SKM-1 (cell line): ENCODE measurements around the gene IL16.

Experiments used
- DNase-seq: peaks from one replicate; lab custom pipeline; 2025; ENCODE audit not compliant: unreplicated experiment; lab: John Stamatoyannopoulos, UW

The IL16 gene

DNA sequence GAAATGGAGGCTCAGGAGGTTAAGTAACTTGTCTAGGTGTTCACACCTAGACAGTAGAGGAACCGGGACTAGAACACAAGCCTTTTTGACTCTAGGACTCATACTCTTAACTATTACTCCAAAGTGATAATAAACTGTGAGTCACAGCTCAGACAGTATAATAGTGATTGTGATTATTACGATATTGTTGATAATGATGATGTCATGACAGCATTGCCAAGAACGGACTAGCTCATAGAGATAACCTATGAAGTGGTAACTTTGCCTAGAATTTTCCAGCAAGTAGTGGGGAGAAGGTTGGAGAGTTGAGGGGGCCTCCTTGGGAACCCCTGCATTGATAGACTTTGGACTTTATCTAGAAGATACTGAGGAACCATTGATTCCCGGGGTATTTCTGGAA lies 93.2 kb downstream of the IL16 start:
- no peak for DNase-seq

GRCh38 chr15:81291916-81292522 lies 95.3 kb downstream of the IL16 start:
- no peak for DNase-seq

GRCh38 chr15:81292523-81293001 lies 95.9 kb downstream of the IL16 start:
- no peak for DNase-seq

GRCh38 chr15:81293728-81294515 lies 97.2 kb downstream of the IL16 start:
- DNase-seq = peak; percentile 83

DNA sequence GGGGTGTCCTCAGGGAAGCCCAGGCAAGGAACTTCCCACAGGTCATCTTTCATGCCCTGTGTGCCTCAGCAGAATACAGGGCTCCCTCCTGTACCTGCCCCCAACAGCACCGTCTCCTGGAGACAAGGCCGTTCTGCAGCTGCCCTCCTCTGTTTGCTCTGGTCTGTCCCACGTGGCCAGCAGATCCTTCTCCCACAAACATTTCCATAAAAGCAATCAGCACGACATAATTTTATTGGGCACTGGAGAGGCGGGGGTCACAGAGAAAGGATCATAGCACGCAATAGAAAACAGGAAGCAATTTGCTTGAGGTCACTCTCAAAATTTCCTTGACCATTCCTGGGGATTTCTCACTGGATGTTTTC lies 97.8 kb downstream of the IL16 start:
- DNase-seq = no peak

DNA sequence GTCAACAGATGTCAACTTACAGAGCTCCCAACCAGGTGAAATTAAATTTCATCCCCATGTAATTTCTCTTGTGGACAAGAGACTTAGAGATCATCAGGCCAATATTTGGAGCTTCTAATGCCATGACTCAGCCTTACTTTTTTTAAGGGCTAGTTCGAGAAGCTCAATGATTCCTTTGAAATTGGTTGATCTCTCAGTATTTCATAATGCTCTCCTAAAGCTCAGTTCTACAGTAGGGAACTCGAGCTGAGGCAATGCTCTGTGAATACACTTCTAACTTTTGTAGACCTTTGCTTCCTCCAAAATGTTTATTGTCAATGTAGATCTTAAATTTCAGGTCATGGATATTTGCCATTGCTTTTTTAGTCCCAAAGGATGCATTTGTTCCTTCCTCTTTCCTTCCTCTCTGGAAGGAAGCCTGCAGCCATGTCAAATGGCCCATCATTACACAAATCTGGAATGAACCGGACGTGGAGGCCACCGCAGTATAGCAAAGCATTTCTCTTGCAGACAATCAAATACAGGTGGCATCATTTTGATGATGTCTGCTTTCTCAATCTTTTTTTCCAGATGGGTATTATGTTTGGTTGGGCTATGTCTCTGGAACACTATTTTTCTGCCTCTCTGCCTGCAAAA lies 98.9 kb downstream of the IL16 start:
- DNase-seq = no peak

DNA sequence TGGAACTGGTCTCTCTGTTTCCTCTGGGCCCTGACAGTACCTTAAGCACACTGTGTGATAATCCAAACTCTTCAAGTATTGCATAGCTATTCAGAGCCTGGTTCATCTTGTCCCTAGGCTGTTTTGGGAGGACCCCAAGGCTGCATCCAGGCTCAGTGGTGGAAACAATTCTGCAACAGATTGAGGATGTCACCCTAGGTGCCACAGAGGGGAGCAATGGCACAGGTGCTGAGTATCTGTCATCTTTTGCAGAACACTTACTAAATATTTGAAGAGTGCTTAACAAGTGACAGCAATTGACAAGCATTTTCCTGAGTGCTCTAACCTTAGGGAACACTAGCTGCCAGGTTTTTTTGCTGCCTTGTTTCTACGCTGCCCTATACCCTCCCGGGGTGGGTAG lies 99.5 kb downstream of the IL16 start:
- DNase-seq = no peak

- peak; percentile 83 for DNase-seq
These were observed 100.0 kb downstream of the IL16 start for GRCh38 chr15:81296673-81297072.

GRCh38 chr15:81297147-81297572 lies 100.5 kb downstream of the IL16 start:
- no peak for DNase-seq

DNA sequence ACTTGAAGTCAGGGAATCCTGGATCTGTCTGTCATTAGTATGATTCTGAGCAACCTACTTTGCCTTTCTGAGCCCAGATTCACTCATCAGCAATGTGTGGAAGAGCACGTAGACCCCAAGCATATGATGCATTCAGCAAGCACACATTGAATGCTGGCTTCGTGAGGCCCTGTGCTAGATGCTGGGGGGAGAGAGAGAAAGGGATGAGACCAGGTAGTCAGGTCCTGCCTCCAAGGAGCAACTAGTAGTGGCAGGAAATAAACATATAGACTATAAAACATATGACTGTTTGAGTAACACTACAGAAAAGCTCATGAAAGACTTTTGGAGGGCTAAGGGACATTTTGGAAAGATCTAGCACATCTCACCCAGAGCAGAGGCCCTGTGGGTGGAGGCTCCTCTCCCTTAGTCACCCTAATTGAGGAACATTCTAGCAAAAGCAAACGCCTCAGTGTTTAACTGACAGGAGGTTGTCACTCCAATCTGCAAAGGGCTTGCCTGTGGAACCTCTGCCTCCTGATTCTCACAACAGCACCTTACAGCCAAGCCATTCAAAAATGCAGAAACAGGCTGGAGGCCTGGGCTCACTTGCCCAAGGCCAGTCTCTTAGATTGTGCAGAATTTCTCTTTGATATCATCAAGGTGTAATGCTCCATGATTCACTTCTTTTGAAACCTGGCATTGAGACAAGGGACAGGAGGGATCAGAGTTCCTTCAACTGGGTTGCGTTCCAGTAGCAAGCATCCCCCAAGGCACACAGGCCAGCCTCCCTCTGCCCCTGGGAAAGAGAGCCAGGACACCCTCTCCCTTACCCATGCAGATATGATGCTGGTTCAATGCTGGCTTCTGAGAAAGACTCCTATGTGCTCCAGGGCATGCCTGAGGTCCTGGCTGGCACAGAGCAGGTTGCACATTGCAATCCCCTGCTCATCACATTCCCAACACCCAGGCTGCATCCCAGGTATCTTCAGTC lies 101.2 kb downstream of the IL16 start:
- no peak for DNase-seq

DNA sequence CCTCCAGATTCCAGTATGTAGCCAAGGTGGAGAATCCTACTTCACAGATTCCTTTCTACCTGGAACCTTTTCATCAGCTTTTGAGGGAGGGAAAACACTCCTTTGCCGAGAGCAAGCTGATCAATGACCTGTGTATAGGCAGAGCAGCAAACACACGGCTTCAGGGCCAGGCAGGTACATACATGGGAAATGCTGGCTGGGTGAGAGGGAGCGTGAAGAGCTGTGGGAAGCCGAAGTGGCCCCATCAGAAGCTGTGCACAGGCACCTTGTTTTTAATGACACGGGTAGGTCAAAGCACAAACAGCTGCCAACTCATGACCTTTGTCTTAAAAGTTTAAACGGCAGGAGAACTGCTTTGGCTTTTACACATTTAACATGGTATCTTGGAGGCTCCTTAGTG lies 101.9 kb downstream of the IL16 start:
- DNase-seq = no peak

- no peak for DNase-seq
These were observed 102.5 kb downstream of the IL16 start for GRCh38 chr15:81299156-81299555.

GRCh38 chr15:81299630-81300273 lies 103.1 kb downstream of the IL16 start:
- no peak for DNase-seq

- no peak for DNase-seq
These were observed 104.7 kb downstream of the IL16 start for GRCh38 chr15:81301385-81301784.

DNA sequence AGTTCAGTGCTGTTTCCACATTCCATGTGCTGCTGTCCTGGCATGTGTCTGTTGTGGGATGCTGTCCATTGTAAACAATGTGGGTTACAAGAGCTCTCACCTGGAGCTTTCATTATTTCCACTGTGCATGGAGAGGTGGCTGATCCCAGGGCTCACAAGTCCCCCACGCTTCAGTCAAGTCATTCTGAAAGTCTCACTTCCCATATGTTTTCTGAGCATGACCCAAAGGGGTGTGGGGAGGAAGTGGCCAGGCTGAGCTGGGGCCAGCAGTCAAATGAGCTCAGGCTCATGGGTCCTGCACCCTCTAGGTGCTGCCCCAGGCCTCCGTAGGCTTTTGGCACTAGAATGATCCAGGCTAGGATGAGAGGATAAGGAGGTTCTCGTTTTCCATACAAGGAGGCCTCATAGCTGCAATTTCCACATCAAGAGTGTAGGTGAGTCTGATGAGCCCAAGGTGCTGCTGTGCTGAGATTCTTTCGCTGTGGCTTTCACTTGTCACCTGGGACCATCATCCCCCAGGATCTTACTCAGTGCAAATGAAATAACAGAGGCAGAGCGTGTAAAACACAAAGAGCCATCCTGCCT lies 105.2 kb downstream of the IL16 start:
- DNase-seq = peak; percentile 23

GRCh38 chr15:81302701-81303109 lies 106.0 kb downstream of the IL16 start:
- no peak for DNase-seq

DNA sequence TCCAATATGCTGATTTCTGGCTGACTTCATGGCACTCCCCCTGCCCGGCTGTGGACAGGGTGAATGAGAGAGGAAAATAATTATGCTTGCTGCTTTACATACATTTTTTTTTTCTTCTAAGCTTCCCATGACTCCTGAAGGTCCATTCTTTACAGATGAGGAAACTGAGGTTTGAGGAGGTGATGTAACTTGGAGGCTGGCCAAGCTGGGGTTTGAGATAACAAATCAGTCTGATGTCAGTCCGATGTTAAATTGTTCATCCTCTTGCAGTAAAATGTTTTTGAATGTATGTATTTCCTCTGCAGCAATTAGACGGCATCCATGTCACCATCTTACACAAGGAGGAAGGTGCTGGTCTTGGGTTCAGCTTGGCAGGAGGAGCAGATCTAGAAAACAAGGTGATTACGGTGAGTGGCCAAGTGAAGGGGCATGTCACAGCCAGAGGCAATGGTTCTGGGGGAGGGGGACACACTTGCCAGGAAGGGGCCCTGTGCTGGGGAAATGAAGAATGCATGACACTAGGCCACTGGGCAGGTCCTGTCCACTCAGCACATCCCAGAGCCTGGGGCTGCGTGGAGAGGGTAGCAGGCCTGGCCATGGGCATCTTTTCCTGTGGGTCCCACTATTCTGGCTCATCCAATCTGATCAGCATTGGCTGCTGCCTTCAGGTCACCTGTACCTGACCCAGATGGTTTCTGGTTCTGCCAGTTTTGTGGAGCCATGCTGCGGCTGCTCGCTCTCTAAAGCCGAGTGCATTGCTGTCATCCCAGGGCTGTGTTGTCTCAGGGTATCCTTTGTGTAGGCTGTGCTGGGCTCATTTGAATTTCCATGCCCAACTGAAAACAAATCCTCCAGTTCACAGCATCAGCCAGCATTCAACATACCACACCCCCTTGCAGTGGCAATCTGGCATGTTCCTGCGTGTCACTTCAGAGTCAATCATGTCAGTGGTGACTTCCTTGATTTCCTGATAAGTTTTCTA lies 106.9 kb downstream of the IL16 start:
- no peak for DNase-seq

DNA sequence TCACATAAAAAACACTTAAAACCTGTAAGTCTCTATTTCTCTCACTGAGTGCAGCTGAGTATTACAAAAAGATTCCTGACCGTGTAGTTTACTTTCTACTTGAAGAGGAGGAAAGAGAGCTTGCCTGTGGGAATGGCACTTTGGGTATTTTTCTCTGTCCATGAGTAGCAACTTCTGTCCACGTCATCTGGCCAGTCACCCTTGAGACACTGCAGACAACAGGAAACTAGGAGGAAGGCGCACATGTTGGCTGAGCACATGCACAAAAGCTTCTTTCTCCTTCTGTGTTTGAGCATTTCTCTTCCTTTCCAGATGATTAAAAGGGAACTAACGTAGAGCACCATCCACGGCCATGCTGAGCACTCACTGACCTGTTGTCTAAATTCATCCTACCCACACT lies 107.5 kb downstream of the IL16 start:
- peak; percentile 67 for DNase-seq

- no peak for DNase-seq
These were observed 111.6 kb downstream of the IL16 start for GRCh38 chr15:81308260-81308659.
